ENCODE data around the gene MLH3. TPM values are rescaled to one million over a fixed set of nuclear protein-coding genes. Genes with fewer than 3 reads are reported as not detected.

The MLH3 gene
- polyA plus RNA-seq, 1 donor (not counting 4 experiments of a cell fraction or from before 2014, with no cell fraction given) = 13.0 TPM

DNA sequence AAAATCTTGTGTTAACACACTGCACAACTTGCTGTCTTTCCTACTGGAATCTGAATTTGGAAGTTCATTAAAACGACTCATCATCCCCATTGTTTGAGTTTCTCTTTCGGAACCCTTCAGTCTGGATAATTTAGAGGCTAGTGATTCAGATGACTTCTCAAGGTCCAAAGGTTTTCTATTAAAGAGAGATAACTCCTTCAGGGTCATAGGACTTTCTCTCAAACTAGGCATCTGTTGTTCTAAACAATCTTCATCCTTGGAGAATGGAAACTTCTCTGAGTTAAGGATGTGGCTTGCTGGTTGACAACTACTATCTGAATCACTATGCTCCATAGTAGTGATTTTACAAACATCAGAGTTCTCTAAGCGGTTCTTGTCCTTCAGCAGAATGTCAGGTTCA lies 4.4 kb downstream of the MLH3 start:
- Histone ChIP-seq H3K9ac (ENCODE audit: control insufficient read depth, extremely low read depth, insufficient read depth, low read length) (no peak overlapping the region), H3K4me2 (ENCODE audit: control insufficient read depth, extremely low read depth, insufficient read depth, low read depth, low read length) (no peak overlapping the region), H3K79me2 (ENCODE audit: control insufficient read depth, insufficient read depth, low read length) (peaks cover 3% of the 10 kb centered on the region), H3K27ac (ENCODE audit: control insufficient read depth, insufficient read depth, low read length) (no peak overlapping the region), H3K4me1 (ENCODE audit: control insufficient read depth, extremely low read depth, insufficient read depth, low read length) (peaks cover 24% of the 10 kb centered on the region), H3K36me3 (ENCODE audit: control insufficient read depth in 2 of 2, extremely low read depth in 1 of 2, insufficient read depth in 2 of 2, low read length in 2 of 2) (peaks cover 3 to 12% of the 10 kb centered on the region in 2 experiments), H3K9me3 (ENCODE audit: control insufficient read depth, low read depth, low read length) (no peaks in the 10 kb centered on the region), H2AFZ (ENCODE audit: control insufficient read depth, low read length) (no peak overlapping the region), H3K9me1 (ENCODE audit: control insufficient read depth, extremely low read depth, insufficient read depth, low read length) (no peaks in the 10 kb centered on the region), H4K20me1 (ENCODE audit: control insufficient read depth, extremely low read depth, insufficient read depth, low read length) (no peaks in the 10 kb centered on the region), H3K4me3 (ENCODE audit: control insufficient read depth in 2 of 3, extremely low read depth in 1 of 3, insufficient read depth in 2 of 3, low read depth in 1 of 3, low read length in 3 of 3) (no peak overlapping the region), H3K27me3 (ENCODE audit: control insufficient read depth, extremely low read depth, insufficient read depth, low read length) (no peaks in the 10 kb centered on the region)
- TF ChIP-seq, protein P1, sequence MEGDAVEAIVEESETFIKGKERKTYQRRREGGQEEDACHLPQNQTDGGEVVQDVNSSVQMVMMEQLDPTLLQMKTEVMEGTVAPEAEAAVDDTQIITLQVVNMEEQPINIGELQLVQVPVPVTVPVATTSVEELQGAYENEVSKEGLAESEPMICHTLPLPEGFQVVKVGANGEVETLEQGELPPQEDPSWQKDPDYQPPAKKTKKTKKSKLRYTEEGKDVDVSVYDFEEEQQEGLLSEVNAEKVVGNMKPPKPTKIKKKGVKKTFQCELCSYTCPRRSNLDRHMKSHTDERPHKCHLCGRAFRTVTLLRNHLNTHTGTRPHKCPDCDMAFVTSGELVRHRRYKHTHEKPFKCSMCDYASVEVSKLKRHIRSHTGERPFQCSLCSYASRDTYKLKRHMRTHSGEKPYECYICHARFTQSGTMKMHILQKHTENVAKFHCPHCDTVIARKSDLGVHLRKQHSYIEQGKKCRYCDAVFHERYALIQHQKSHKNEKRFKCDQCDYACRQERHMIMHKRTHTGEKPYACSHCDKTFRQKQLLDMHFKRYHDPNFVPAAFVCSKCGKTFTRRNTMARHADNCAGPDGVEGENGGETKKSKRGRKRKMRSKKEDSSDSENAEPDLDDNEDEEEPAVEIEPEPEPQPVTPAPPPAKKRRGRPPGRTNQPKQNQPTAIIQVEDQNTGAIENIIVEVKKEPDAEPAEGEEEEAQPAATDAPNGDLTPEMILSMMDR (optimal IDR thresholded peaks at IDR 0.05 in 1 of 3, IDR thresholded peaks at IDR 0.05 in 1 of 3, conservative IDR thresholded peaks at IDR 0.05 in 1 of 3; ENCODE audit: extremely low read depth in 1 of 3, insufficient read depth in 2 of 3, low read length in 3 of 3) = no peak
- TF ChIP-seq EZH2 (IDR thresholded peaks at IDR 0.05; ENCODE audit: low read length) = no peak
- dilution Hi-C loops (cut with MboI; ENCODE audit: extremely low pct_ligation_motif_present, low sequenced_read_pairs) = no loop called here
- FAIRE-seq (no peak), DNase-seq (ENCODE audit: low read depth, low spot score) (no peak)

DNA sequence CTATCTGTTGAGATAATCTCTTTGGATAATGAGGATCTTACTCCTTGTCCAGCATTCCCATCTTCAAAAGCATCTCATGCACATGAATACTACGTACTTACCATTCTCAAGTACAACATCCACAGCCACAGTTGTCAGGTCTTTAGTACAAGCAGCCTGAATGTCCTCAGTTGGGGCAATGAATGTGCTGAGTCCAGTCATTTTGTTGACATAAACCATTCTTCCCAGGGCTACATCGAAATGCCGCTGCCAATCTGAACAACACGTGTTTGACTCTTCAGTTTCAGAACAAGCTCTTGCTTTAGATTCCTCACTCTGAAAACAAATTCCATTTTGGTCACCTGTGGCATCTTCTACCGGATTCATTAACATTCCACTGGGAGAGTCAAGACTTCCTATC lies 5.0 kb downstream of the MLH3 start:
- H3K36me3 ChIP-seq (ENCODE audit: control insufficient read depth in 2 of 2, extremely low read depth in 1 of 2, insufficient read depth in 2 of 2, low read length in 2 of 2) = peaks cover 3 to 12% of the 10 kb centered on the region in 2 experiments
- H3K9me1 ChIP-seq (ENCODE audit: control insufficient read depth, extremely low read depth, insufficient read depth, low read length) = no peaks in the 10 kb centered on the region
- no peak overlapping the region for H3K9ac ChIP-seq (ENCODE audit: control insufficient read depth, extremely low read depth, insufficient read depth, low read length)
- H3K4me2 ChIP-seq (ENCODE audit: control insufficient read depth, extremely low read depth, insufficient read depth, low read depth, low read length) = no peak overlapping the region
- dilution Hi-C loops (cut with MboI; ENCODE audit: extremely low pct_ligation_motif_present, low sequenced_read_pairs) = no loop called here
- no peaks in the 10 kb centered on the region for H3K27me3 ChIP-seq (ENCODE audit: control insufficient read depth, extremely low read depth, insufficient read depth, low read length)
- FAIRE-seq (no peak), DNase-seq (ENCODE audit: low read depth, low spot score) (no peak)
- no peak overlapping the region for H3K27ac ChIP-seq (ENCODE audit: control insufficient read depth, insufficient read depth, low read length)
- H3K4me3 ChIP-seq (ENCODE audit: control insufficient read depth in 2 of 3, extremely low read depth in 1 of 3, insufficient read depth in 2 of 3, low read depth in 1 of 3, low read length in 3 of 3) = no peak overlapping the region
- H3K9me3 ChIP-seq (ENCODE audit: control insufficient read depth, low read depth, low read length) = no peaks in the 10 kb centered on the region
- peaks cover 26% of the 10 kb centered on the region for H3K4me1 ChIP-seq (ENCODE audit: control insufficient read depth, extremely low read depth, insufficient read depth, low read length)
- H4K20me1 ChIP-seq (ENCODE audit: control insufficient read depth, extremely low read depth, insufficient read depth, low read length) = no peaks in the 10 kb centered on the region
- no peak for TF ChIP-seq EZH2 (IDR thresholded peaks at IDR 0.05; ENCODE audit: low read length)
- TF ChIP-seq, protein P1 (optimal IDR thresholded peaks at IDR 0.05 in 1 of 3, IDR thresholded peaks at IDR 0.05 in 1 of 3, conservative IDR thresholded peaks at IDR 0.05 in 1 of 3; ENCODE audit: extremely low read depth in 1 of 3, insufficient read depth in 2 of 3, low read length in 3 of 3) = no peak
- no peak overlapping the region for H2AFZ ChIP-seq (ENCODE audit: control insufficient read depth, low read length)
- peaks cover 3% of the 10 kb centered on the region for H3K79me2 ChIP-seq (ENCODE audit: control insufficient read depth, insufficient read depth, low read length)

Data from keratinocyte (primary cell).